OCI-LY3 (cell line): ENCODE data around the gene BABAM2.

Experiments
- H2AFZ ChIP-seq: fragments of 200-600, 300-600 bp; shearing (Covaris generic); 2 replicates; pipeline ENCODE4 v1.6.0; 2014; ENCODE audit warnings: antibody characterized with exemption, low read depth, low read length
- H3K27ac ChIP-seq: fragments of 200-600, 300-600 bp; sonication (generic); 2 replicates; pipeline ENCODE4 v1.5.1; 2014; ENCODE audit warnings: mild to moderate bottlenecking, low read length, moderate library complexity, mixed read lengths
- H3K27me3 ChIP-seq: fragments of 200-600, 300-600 bp; sonication (generic); 2 replicates; pipeline ENCODE4 v1.6.1; 2014; ENCODE audit warnings: low read depth, low read length, mixed read lengths
- H3K36me3 ChIP-seq: fragments of 200-600, 300-600 bp; sonication (generic); replicated peaks from 2 replicates; pipeline ENCODE3; 2014; ENCODE audit warnings: low read depth, low read length, mixed read lengths
- H3K4me1 ChIP-seq: fragments of 300-600, 200-600 bp; sonication (generic); 2 replicates; pipeline ENCODE4 v1.6.1; 2014; ENCODE audit warnings: low read length, mixed read lengths
- H3K4me2 ChIP-seq: fragments of 200-600, 300-600 bp; sonication (generic); 2 replicates; pipeline ENCODE4 v1.6.1; 2014; ENCODE audit warnings: low read length, mixed read lengths
- H3K4me3 ChIP-seq: fragments of 300-600, 200-600 bp; sonication (generic); 2 replicates; pipeline ENCODE4 v1.5.1; 2014; ENCODE audit warnings: antibody characterized with exemption, mild to moderate bottlenecking, low read length, moderate library complexity
- H3K79me2 ChIP-seq: fragments of 300-600, 200-600 bp; shearing (Covaris generic); 2 replicates; pipeline ENCODE4 v1.6.1; 2014; ENCODE audit warnings: mild to moderate bottlenecking, low read length, mixed read lengths
- H3K9ac ChIP-seq: fragments of 300-600, 200-600 bp; shearing (Covaris generic); 2 replicates; pipeline ENCODE4 v1.6.0; 2014; ENCODE audit warnings: mild to moderate bottlenecking, low read length, moderate library complexity
- H3K9me3 ChIP-seq: fragments of 200-600, 300-600 bp; shearing (Covaris generic); 2 replicates; pipeline ENCODE4 v1.6.1; 2014; ENCODE audit warnings: low read length, mixed read lengths; ENCODE audit not compliant: insufficient read depth
- H4K20me1 ChIP-seq: fragments of 200-600, 300-600 bp; sonication (generic); 2 replicates; pipeline ENCODE4 v1.6.1; 2016; ENCODE audit warnings: low read length, mixed read lengths; ENCODE audit not compliant: insufficient read depth
- CTCF ChIP-seq: fragments of 200-600, 300-600 bp; sonication (generic); IDR thresholded peaks from 2 replicates; pipeline ENCODE4 v1.5.1; 2014; ENCODE audit warnings: antibody characterized with exemption, low read length, low read depth
- EZH2phosphoT487 ChIP-seq: fragments of 200-600 bp; shearing (Covaris generic); IDR thresholded peaks from 2 replicates; pipeline ENCODE4 v1.6.1; 2018; ENCODE audit warnings: antibody characterized with exemption, mixed run types, low read depth

The BABAM2 gene

GRCh38 chr2:28206762-28207161 is 316.2 kb downstream of the BABAM2 start:
- Histone ChIP-seq H3K79me2 (no peaks in the 10 kb centered on the region), H3K27me3 (no peaks in the 10 kb centered on the region), H3K4me2 (no peak overlapping the region), H3K4me1 (no peaks in the 10 kb centered on the region), H3K27ac (no peak overlapping the region), H3K36me3 (no peaks in the 10 kb centered on the region), H3K4me3 (no peak overlapping the region), H3K9me3 (no peaks in the 10 kb centered on the region), H4K20me1 (no peaks in the 10 kb centered on the region), H3K9ac (no peak overlapping the region), H2AFZ (no peak overlapping the region)
- TF ChIP-seq EZH2phosphoT487 (no peak), CTCF (no peak)

DNA sequence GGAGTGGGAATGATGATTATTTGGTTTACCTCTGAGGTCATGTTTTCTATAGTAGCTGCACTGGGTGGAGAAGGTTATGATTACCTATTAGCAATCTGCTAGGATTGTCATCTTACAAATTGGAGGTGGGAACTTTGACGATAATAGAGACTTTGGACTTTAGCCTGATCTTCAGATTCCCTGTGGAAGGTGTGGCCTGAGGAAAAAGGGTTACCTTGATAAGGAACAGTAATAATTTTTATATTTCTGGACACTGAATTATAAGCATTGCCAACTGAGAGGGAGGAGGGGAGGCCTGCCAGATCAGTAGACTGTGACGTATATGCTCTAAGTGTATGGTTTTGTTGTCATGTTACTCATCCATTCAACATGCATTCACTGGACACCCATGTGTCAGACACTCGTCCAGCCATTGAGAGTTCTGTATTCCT is 318.7 kb downstream of the BABAM2 start:
- H3K9me3 ChIP-seq = no peaks in the 10 kb centered on the region
- TF ChIP-seq CTCF = no peak
- TF ChIP-seq EZH2phosphoT487 = no peak
- H3K27me3 ChIP-seq = no peaks in the 10 kb centered on the region
- H3K4me2 ChIP-seq = no peak overlapping the region
- no peaks in the 10 kb centered on the region for H3K36me3 ChIP-seq
- no peak overlapping the region for H3K27ac ChIP-seq
- no peaks in the 10 kb centered on the region for H4K20me1 ChIP-seq
- H3K4me1 ChIP-seq = no peaks in the 10 kb centered on the region
- H3K79me2 ChIP-seq = no peaks in the 10 kb centered on the region
- H2AFZ ChIP-seq = no peak overlapping the region
- no peak overlapping the region for H3K4me3 ChIP-seq
- no peak overlapping the region for H3K9ac ChIP-seq

GRCh38 chr2:28209864-28210263 is 319.3 kb downstream of the BABAM2 start:
- Histone ChIP-seq H3K9ac (no peak overlapping the region), H3K36me3 (no peaks in the 10 kb centered on the region), H3K4me2 (no peak overlapping the region), H3K79me2 (no peaks in the 10 kb centered on the region), H3K27me3 (no peaks in the 10 kb centered on the region), H4K20me1 (no peaks in the 10 kb centered on the region), H2AFZ (no peak overlapping the region), H3K4me3 (no peak overlapping the region), H3K4me1 (no peaks in the 10 kb centered on the region), H3K9me3 (no peaks in the 10 kb centered on the region), H3K27ac (no peak overlapping the region)
- TF ChIP-seq CTCF (no peak), EZH2phosphoT487 (no peak)

- Histone ChIP-seq H3K36me3 (no peaks in the 10 kb centered on the region), H3K4me1 (no peaks in the 10 kb centered on the region), H3K4me3 (no peak overlapping the region), H3K9ac (no peak overlapping the region), H4K20me1 (no peaks in the 10 kb centered on the region), H3K27ac (no peak overlapping the region), H3K79me2 (no peaks in the 10 kb centered on the region), H3K4me2 (no peak overlapping the region), H3K9me3 (no peaks in the 10 kb centered on the region), H3K27me3 (no peaks in the 10 kb centered on the region), H2AFZ (no peak overlapping the region)
- TF ChIP-seq EZH2phosphoT487 (no peak), CTCF (no peak)
These were observed 320.0 kb downstream of the BABAM2 start for GRCh38 chr2:28210535-28210934.
